Astrocyte (in vitro differentiated cells and primary cell): ENCODE results near the gene RBM47. TPM values are rescaled to one million over a fixed set of nuclear protein-coding genes. Genes with fewer than 3 reads are reported as not detected.
"Not testable (repeated sequence)": the region's sequence is repeated elsewhere in the genome, so short reads cannot be mapped to it uniquely, and the experiment has no call there.

ENCODE experiments used
- DNase-seq: peaks from one replicate; pipeline ENCODE4 v3.0.0-alpha.2; 2010; ENCODE audit warnings: low read depth
- FAIRE-seq: peaks from 2 replicates; lab custom pipeline; 2011; peaks lifted over from hg19 to GRCh38; lab: Jason Lieb, UNC
- H2AFZ ChIP-seq: 2 replicates; pipeline ENCODE4 v1.6.0; 2012; ENCODE audit warnings: low read depth, low read length, inconsistent platforms
- H3K27ac ChIP-seq: 2 replicates; pipeline ENCODE4 v1.5.1; 2011; ENCODE audit warnings: low read depth, low read length, inconsistent platforms
- H3K27me3 ChIP-seq: 2 replicates; pipeline ENCODE4 v1.6.0; 2011; ENCODE audit warnings: low read length, inconsistent platforms; ENCODE audit not compliant: insufficient read depth
- H3K36me3 ChIP-seq: 2 replicates; pipeline ENCODE4 v1.5.1; 2011; ENCODE audit warnings: low read length, inconsistent platforms; ENCODE audit not compliant: insufficient read depth
- H3K4me1 ChIP-seq: 2 replicates; pipeline ENCODE4 v1.5.1; 2011; ENCODE audit warnings: low read length, inconsistent platforms; ENCODE audit not compliant: insufficient read depth
- H3K4me2 ChIP-seq: 2 replicates; pipeline ENCODE4 v1.6.0; 2012; ENCODE audit warnings: low read length, inconsistent platforms
- H3K4me3 ChIP-seq: 2 replicates; pipeline ENCODE4 v1.5.1; 2011; ENCODE audit warnings: low read depth, mild to moderate bottlenecking, low read length, inconsistent platforms; ENCODE audit not compliant: insufficient read depth
- H3K79me2 ChIP-seq: 2 replicates; pipeline ENCODE4 v1.6.0; 2012; ENCODE audit warnings: mild to moderate bottlenecking, low read length, inconsistent platforms; ENCODE audit not compliant: insufficient read depth
- H3K9ac ChIP-seq: 2 replicates; pipeline ENCODE4 v1.6.0; 2012; ENCODE audit warnings: mild to moderate bottlenecking, low read length, inconsistent platforms
- H3K9me3 ChIP-seq: 2 replicates; pipeline ENCODE4 v1.5.1; 2012; ENCODE audit warnings: low read depth, mild to moderate bottlenecking, low read length, inconsistent platforms; ENCODE audit not compliant: insufficient read depth
- H4K20me1 ChIP-seq: 2 replicates; pipeline ENCODE4 v1.6.0; 2012; ENCODE audit warnings: low read length, inconsistent platforms; ENCODE audit not compliant: insufficient read depth
- H3K27ac Mint-ChIP-seq: one replicate; pipeline ENCODE4 v1.8.0; 2021; ENCODE audit warnings: mild to moderate bottlenecking, mixed read lengths; ENCODE audit not compliant: unreplicated experiment
- H3K27me3 Mint-ChIP-seq: one replicate; pipeline ENCODE4 v1.8.0; 2021; ENCODE audit warnings: low read depth, mixed read lengths; ENCODE audit not compliant: unreplicated experiment
- H3K36me3 Mint-ChIP-seq: one replicate; pipeline ENCODE4 v1.8.0; 2021; ENCODE audit warnings: low read depth, mixed read lengths; ENCODE audit not compliant: unreplicated experiment
- H3K4me1 Mint-ChIP-seq: one replicate; pipeline ENCODE4 v1.8.0; 2021; ENCODE audit warnings: low read depth, mixed read lengths; ENCODE audit not compliant: unreplicated experiment
- H3K4me3 Mint-ChIP-seq: one replicate; pipeline ENCODE4 v1.8.0; 2021; ENCODE audit warnings: mild to moderate bottlenecking, moderate library complexity, mixed read lengths; ENCODE audit not compliant: unreplicated experiment
- H3K9me3 Mint-ChIP-seq: one replicate; pipeline ENCODE4 v1.8.0; 2021; ENCODE audit warnings: mild to moderate bottlenecking, mixed read lengths; ENCODE audit not compliant: unreplicated experiment
- EZH2 ChIP-seq: IDR thresholded peaks from 2 replicates; pipeline ENCODE4 v1.6.1; 2012; ENCODE audit warnings: mild to moderate bottlenecking, low read length, inconsistent platforms; ENCODE audit not compliant: insufficient read depth
- total RNA-seq: library from RNA; stranded (reverse); gene quantifications from 2 replicates; pipeline ENCODE4 v1.2.1, GENCODE V29; 2021
- TF ChIP-seq, protein P1 (sequence below): IDR thresholded peaks from 2 replicates; pipeline ENCODE4 v1.5.1; 2011; ENCODE audit warnings: low read depth, mild to moderate bottlenecking, inconsistent platforms, low read length, moderate library complexity; ENCODE audit not compliant: insufficient read depth

RBM47 gene
- total RNA-seq, 1 donor from 2014 or later, result 2.9 TPM

DNA sequence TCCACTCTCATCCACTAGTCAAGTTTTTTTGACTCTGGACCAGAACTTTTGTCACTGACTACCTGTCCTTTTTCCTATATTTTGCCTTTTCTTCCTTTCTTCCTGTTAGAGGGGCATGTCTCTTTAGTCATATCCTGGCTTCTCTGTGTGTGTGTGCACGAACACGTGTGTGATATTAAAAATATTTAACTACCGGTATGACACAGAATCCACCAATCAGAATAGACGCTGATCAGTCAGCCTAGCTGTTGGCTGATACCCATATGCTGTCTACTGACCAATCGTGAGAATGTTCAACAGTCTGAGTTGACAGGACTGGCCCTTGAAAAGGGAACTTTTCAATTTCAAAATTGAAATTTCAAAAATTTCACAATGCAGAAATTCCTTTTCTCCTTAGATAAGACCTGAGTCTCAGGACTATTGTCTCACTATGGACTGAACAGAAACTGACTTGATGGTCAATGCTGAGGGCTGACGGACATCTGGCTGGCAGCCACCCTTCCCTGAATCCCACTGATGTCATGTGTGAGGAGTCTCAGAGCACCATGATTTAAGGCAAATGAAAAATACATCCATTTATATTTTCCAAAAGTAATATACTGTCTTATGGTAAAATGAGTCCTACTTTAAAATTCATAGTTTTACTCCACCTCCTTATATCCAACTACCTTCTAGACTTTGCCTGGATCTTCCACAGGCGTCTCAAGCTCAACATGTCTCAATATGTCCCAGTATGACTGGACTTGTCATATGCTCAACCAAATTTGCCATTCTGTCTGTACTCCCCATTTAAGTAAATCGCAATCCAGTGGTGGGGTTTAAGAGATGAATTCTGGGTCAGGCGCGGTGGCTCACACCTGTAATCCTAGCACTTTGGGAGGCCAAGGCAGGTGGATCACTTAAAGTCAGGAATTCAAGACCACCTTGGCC lies 216.5 kb downstream of the RBM47 start:
- Mint-ChIP-seq H3K27ac (no peak overlapping the region), H3K9me3 (peaks cover under 1% of the 10 kb centered on the region), H3K4me1 (no peaks in the 10 kb centered on the region), H3K36me3 (no peaks in the 10 kb centered on the region), H3K27me3 (peaks cover 2% of the 10 kb centered on the region), H3K4me3 (no peak overlapping the region)
- no peak for TF ChIP-seq EZH2
- TF ChIP-seq, protein P1, sequence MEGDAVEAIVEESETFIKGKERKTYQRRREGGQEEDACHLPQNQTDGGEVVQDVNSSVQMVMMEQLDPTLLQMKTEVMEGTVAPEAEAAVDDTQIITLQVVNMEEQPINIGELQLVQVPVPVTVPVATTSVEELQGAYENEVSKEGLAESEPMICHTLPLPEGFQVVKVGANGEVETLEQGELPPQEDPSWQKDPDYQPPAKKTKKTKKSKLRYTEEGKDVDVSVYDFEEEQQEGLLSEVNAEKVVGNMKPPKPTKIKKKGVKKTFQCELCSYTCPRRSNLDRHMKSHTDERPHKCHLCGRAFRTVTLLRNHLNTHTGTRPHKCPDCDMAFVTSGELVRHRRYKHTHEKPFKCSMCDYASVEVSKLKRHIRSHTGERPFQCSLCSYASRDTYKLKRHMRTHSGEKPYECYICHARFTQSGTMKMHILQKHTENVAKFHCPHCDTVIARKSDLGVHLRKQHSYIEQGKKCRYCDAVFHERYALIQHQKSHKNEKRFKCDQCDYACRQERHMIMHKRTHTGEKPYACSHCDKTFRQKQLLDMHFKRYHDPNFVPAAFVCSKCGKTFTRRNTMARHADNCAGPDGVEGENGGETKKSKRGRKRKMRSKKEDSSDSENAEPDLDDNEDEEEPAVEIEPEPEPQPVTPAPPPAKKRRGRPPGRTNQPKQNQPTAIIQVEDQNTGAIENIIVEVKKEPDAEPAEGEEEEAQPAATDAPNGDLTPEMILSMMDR, result no peak
- Histone ChIP-seq H3K4me2 (no peak overlapping the region), H3K9me3 (no peaks in the 10 kb centered on the region), H3K27me3 (no peaks in the 10 kb centered on the region), H3K27ac (no peak overlapping the region), H3K4me3 (no peak overlapping the region), H3K4me1 (no peaks in the 10 kb centered on the region), H3K9ac (no peak overlapping the region), H4K20me1 (no peaks in the 10 kb centered on the region), H2AFZ (no peak overlapping the region), H3K36me3 (no peaks in the 10 kb centered on the region), H3K79me2 (no peaks in the 10 kb centered on the region)
- no peak for DNase-seq
- no peak for FAIRE-seq

DNA sequence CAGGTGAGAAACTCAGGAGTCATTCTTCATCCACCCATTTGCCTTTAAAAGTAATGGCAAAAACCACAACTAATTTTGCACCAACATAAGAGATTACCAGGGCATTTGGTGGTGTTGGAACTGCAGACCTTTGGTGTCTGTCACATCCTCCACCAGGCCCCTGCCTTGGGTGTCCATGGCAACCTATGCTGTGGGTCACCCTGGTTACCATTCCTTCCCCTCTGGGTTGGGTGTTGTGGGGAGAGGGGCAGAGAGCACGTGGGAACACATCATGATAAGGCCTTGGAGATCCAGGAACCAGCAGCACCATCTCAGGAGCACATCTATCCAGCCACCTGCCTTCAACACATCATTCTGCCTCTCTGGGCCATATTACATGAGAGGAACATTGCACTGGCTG lies 217.3 kb downstream of the RBM47 start:
- Histone ChIP-seq H3K27ac (no peak overlapping the region), H4K20me1 (no peaks in the 10 kb centered on the region), H3K4me1 (no peaks in the 10 kb centered on the region), H3K36me3 (no peaks in the 10 kb centered on the region), H3K27me3 (no peaks in the 10 kb centered on the region), H3K9me3 (no peaks in the 10 kb centered on the region), H3K9ac (no peak overlapping the region), H2AFZ (no peak overlapping the region), H3K4me3 (no peak overlapping the region), H3K79me2 (no peaks in the 10 kb centered on the region), H3K4me2 (no peak overlapping the region)
- H3K9me3 Mint-ChIP-seq, result peaks cover under 1% of the 10 kb centered on the region
- H3K27me3 Mint-ChIP-seq, result peaks cover 2% of the 10 kb centered on the region
- no peak for TF ChIP-seq EZH2
- TF ChIP-seq, protein P1, result no peak
- H3K36me3 Mint-ChIP-seq, result no peaks in the 10 kb centered on the region
- no peak overlapping the region for H3K27ac Mint-ChIP-seq
- FAIRE-seq (no peak), DNase-seq (no peak)
- no peaks in the 10 kb centered on the region for H3K4me1 Mint-ChIP-seq
- H3K4me3 Mint-ChIP-seq, result no peak overlapping the region

DNA sequence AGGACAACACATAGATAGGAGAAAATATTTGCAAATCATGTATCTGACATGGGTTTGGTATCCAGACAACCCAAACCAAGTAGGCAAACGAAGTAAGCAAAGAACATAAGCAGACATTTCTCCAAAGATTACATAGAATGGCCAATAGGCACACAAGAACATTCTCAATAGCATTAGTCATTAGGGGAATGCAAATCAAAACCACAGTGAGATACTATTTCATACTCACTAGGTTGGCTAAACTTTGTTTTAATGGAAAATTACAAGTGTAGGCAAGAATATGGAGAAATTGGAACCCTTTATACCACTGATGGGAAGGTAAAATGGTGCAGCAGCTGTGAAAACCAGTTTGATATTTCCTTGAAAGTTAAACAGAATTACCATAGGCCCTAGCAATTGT lies 219.8 kb downstream of the RBM47 start:
- DNase-seq, result peak; percentile 57
- H3K27me3 Mint-ChIP-seq, result peaks cover 2% of the 10 kb centered on the region
- Histone ChIP-seq H2AFZ (no peak overlapping the region), H3K36me3 (no peaks in the 10 kb centered on the region), H3K79me2 (no peaks in the 10 kb centered on the region), H3K4me1 (no peaks in the 10 kb centered on the region), H3K27me3 (no peaks in the 10 kb centered on the region), H3K9ac (no peak overlapping the region), H4K20me1 (no peaks in the 10 kb centered on the region), H3K27ac (no peak overlapping the region), H3K4me3 (no peak overlapping the region), H3K9me3 (no peaks in the 10 kb centered on the region), H3K4me2 (no peak overlapping the region)
- H3K4me3 Mint-ChIP-seq, result no peak overlapping the region
- no peak for FAIRE-seq
- H3K27ac Mint-ChIP-seq, result no peak overlapping the region
- peaks cover 8% of the 10 kb centered on the region for H3K9me3 Mint-ChIP-seq
- no peaks in the 10 kb centered on the region for H3K36me3 Mint-ChIP-seq
- no peak for TF ChIP-seq EZH2
- TF ChIP-seq, protein P1, result no peak
- H3K4me1 Mint-ChIP-seq, result peaks cover under 1% of the 10 kb centered on the region

DNA sequence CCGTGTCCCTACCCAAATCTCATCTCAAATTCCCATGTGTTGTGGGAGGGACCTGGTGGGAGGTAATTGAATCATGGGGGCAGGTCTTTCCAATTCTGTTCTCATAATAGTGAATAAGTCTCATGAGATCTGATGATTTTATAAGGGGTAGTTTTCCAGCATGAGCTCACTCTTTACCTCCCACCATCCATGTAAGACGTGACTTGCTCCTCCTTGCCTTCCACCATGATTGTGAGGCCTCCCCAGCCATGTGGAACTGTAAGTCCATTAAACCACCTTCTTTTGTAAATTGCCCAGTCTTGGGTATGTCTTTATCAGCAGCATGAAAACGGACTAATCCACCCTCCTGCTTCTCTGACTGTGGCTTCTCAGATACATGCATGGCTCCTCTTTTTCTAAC lies 222.2 kb downstream of the RBM47 start:
- not testable (repeated sequence) for H3K36me3 ChIP-seq, H3K27ac ChIP-seq, DNase-seq, H3K4me1 ChIP-seq, H3K36me3 Mint-ChIP-seq, H3K27me3 Mint-ChIP-seq, FAIRE-seq, H3K79me2 ChIP-seq, H2AFZ ChIP-seq, H3K4me3 Mint-ChIP-seq, H3K9ac ChIP-seq, H4K20me1 ChIP-seq, H3K4me1 Mint-ChIP-seq, H3K27me3 ChIP-seq, H3K9me3 Mint-ChIP-seq, H3K4me3 ChIP-seq, H3K4me2 ChIP-seq, H3K27ac Mint-ChIP-seq, H3K9me3 ChIP-seq
